Ovary (tissue), 3 donors: ENCODE results near the gene AIM2.

Source experiments
- POLR2A ChIP-seq: fragments of 450-650 bp; IDR thresholded peaks from one replicate; pipeline ENCODE4 v1.6.1; 2017; ENCODE audit warnings: antibody characterized with exemption, mild to moderate bottlenecking, moderate library complexity
- TF ChIP-seq, protein P1 (sequence below), 3 donors: fragments of 450-650 bp in 2 of 3; fragments of 200-600 bp in 1 of 3; IDR thresholded peaks; one replicate each; pipeline versions ENCODE4 v1.5.1 to v1.8.0; 2016 to 2022; ENCODE audit warnings: antibody characterized with exemption in 3 of 3, mild to moderate bottlenecking in 1 of 3
- donor health status: DM: no; HTN: no; CAD: no.

DNA sequence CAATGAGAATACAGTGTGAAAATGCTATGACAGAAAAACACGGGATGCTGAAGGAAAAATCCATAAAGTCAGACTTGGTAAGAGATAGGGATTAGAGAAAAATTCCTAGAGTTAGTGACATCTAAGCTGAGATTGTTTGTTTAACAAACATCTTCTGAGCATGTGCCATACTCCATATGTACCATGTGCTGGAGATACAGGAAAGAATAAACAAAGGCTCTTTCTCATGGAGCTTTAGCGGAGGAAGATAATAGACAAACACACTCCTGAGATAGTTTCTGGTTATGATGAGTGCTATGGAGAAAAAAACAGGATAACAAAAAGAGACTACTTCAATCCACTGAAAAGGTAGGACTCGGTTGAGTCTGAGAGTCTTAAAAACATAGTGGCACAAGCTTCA, 22.0 kb upstream of the AIM2 start:
- TF ChIP-seq, protein P1, sequence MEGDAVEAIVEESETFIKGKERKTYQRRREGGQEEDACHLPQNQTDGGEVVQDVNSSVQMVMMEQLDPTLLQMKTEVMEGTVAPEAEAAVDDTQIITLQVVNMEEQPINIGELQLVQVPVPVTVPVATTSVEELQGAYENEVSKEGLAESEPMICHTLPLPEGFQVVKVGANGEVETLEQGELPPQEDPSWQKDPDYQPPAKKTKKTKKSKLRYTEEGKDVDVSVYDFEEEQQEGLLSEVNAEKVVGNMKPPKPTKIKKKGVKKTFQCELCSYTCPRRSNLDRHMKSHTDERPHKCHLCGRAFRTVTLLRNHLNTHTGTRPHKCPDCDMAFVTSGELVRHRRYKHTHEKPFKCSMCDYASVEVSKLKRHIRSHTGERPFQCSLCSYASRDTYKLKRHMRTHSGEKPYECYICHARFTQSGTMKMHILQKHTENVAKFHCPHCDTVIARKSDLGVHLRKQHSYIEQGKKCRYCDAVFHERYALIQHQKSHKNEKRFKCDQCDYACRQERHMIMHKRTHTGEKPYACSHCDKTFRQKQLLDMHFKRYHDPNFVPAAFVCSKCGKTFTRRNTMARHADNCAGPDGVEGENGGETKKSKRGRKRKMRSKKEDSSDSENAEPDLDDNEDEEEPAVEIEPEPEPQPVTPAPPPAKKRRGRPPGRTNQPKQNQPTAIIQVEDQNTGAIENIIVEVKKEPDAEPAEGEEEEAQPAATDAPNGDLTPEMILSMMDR (IDR thresholded peaks at IDR 0.05), result no peak
- TF ChIP-seq POLR2A, result no peak
